NCI-H187 (cell line): ENCODE data around the gene GPR176.
"Not testable (repeated sequence)": the region's sequence is repeated elsewhere in the genome, so short reads cannot be mapped to it uniquely, and the experiment has no call there.

ENCODE experiments used
- DNase-seq, 2 experiments: peaks; one replicate each; lab custom pipeline; 2025; lab: John Stamatoyannopoulos, UW

Gene GPR176

GRCh38 chr15:39936187-39936586 lies 16.1 kb upstream of the GPR176 start:
- DNase-seq, result no peak

- no peak for DNase-seq
Measured at GRCh38 chr15:39935241-39935640, 15.2 kb upstream of the GPR176 start.

GRCh38 chr15:39934397-39935071 lies 14.5 kb upstream of the GPR176 start:
- DNase-seq, result no peak

- no peak for DNase-seq
Measured at GRCh38 chr15:39931615-39932014, 11.5 kb upstream of the GPR176 start.

GRCh38 chr15:39926526-39926925 lies 6.5 kb upstream of the GPR176 start:
- DNase-seq, result no peak

GRCh38 chr15:39925112-39925842 lies 5.2 kb upstream of the GPR176 start:
- DNase-seq, result no peak

- DNase-seq, result no peak
Measured at GRCh38 chr15:39924437-39924836, 4.4 kb upstream of the GPR176 start.

- DNase-seq, result peak; percentile 2 to 4
Measured at GRCh38 chr15:39922462-39923092, 2.5 kb upstream of the GPR176 start.

- DNase-seq, result peak in 1 of 2 experiments; percentile 29
Measured at GRCh38 chr15:39921274-39921638, 1.2 kb upstream of the GPR176 start.

- peak; percentile 46 to 57 for DNase-seq
Measured at GRCh38 chr15:39920510-39921273, 626 bp upstream of the GPR176 start.

- no peak for DNase-seq
Measured at GRCh38 chr15:39919411-39919747, 687 bp downstream of the GPR176 start.

GRCh38 chr15:39918688-39919385 lies 1.2 kb downstream of the GPR176 start:
- DNase-seq, result peak in 1 of 2 experiments; percentile 1

- no peak for DNase-seq
Measured at GRCh38 chr15:39914977-39915376, 5.1 kb downstream of the GPR176 start.

GRCh38 chr15:39909007-39909406 lies 11.1 kb downstream of the GPR176 start:
- no peak for DNase-seq

- no peak for DNase-seq
Measured at GRCh38 chr15:39908186-39908585, 11.9 kb downstream of the GPR176 start.

- DNase-seq, result no peak
Measured at GRCh38 chr15:39907216-39907615, 12.8 kb downstream of the GPR176 start.

GRCh38 chr15:39904115-39904514 lies 16.0 kb downstream of the GPR176 start:
- DNase-seq, result no peak

- DNase-seq, result no peak
Measured at GRCh38 chr15:39898317-39898716, 21.7 kb downstream of the GPR176 start.

GRCh38 chr15:39896846-39897245 lies 23.2 kb downstream of the GPR176 start:
- DNase-seq, result no peak

GRCh38 chr15:39896101-39896500 lies 24.0 kb downstream of the GPR176 start:
- DNase-seq, result no peak

- DNase-seq, result not testable (repeated sequence)
Measured at GRCh38 chr15:39893051-39893450, 27.0 kb downstream of the GPR176 start.

GRCh38 chr15:39892418-39892817 lies 27.6 kb downstream of the GPR176 start:
- DNase-seq, result no peak
